Parathyroid adenoma (tissue), 2 donors: ENCODE measurements around the gene RSF1.

ENCODE experiments used
- H2AFZ ChIP-seq: fragments of 300-600 bp; sonication (generic); one replicate; pipeline ENCODE4 v1.7.0; 2017; ENCODE audit warnings: antibody characterized with exemption, mild to moderate bottlenecking
- H3K27ac ChIP-seq: fragments of 300-600 bp; sonication (generic); one replicate; pipeline ENCODE4 v1.7.0; 2017
- H3K27me3 ChIP-seq: fragments of 300-600 bp; sonication (generic); one replicate; pipeline ENCODE4 v1.7.0; 2017; ENCODE audit warnings: low read length; ENCODE audit not compliant: control insufficient read depth, insufficient read depth
- H3K36me3 ChIP-seq: fragments of 300-600 bp; sonication (generic); one replicate; pipeline ENCODE4 v1.7.0; 2017; ENCODE audit warnings: low read length; ENCODE audit not compliant: control insufficient read depth, insufficient read depth
- H3K4me1 ChIP-seq: fragments of 300-600 bp; sonication (generic); one replicate; pipeline ENCODE4 v1.7.0; 2017; ENCODE audit warnings: control low read depth
- H3K4me2 ChIP-seq: fragments of 300-600 bp; sonication (generic); one replicate; pipeline ENCODE4 v1.7.0; 2017; ENCODE audit warnings: low read length
- H3K4me3 ChIP-seq: fragments of 300-600 bp; sonication (generic); one replicate; pipeline ENCODE4 v1.7.0; 2017; ENCODE audit warnings: low read depth, low read length
- H3K79me2 ChIP-seq: fragments of 300-600 bp; sonication (generic); one replicate; pipeline ENCODE4 v1.7.0; 2017; ENCODE audit warnings: control low read depth
- H3K9ac ChIP-seq: fragments of 300-600 bp; sonication (generic); one replicate; pipeline ENCODE4 v1.7.0; 2017; ENCODE audit warnings: mild to moderate bottlenecking
- H3K9me3 ChIP-seq: fragments of 300-600 bp; sonication (generic); one replicate; pipeline ENCODE4 v1.7.0; 2017; ENCODE audit warnings: low read length; ENCODE audit not compliant: control insufficient read depth
- TF ChIP-seq, protein P1 (sequence below): fragments of 300-600 bp; sonication (generic); IDR thresholded peaks from one replicate; pipeline ENCODE4 v1.7.0; 2017; ENCODE audit warnings: antibody characterized with exemption, mild to moderate bottlenecking
- donor health status: primary hyperparathyroidism.

The RSF1 gene

DNA sequence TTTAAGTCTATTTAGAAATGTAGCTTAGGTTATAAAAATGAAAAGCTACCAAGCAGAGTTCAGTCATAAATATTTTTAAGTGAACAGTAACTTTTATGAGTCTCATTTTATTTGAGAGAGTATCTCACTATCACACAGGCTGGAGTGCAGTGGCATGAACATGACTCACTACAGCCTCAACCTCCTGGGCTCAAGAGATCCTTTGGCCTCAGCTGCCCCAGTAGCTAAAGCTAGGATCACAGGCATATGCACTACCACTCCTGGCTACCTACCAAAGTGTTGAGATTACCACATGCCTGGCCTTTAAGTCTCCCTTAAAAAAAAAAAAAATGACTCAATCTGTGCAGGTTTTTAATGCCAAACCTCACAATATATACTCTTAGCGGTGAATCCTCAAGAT is 148.3 kb downstream of the RSF1 start:
- Histone ChIP-seq H3K4me2 (no peak overlapping the region), H3K9me3 (no peaks in the 10 kb centered on the region), H3K4me3 (no peak overlapping the region), H3K9ac (no peak overlapping the region), H3K36me3 (no peaks in the 10 kb centered on the region), H3K4me1 (no peaks in the 10 kb centered on the region), H2AFZ (no peak overlapping the region), H3K27me3 (no peaks in the 10 kb centered on the region), H3K79me2 (no peaks in the 10 kb centered on the region), H3K27ac (no peak overlapping the region)
- TF ChIP-seq, protein P1, sequence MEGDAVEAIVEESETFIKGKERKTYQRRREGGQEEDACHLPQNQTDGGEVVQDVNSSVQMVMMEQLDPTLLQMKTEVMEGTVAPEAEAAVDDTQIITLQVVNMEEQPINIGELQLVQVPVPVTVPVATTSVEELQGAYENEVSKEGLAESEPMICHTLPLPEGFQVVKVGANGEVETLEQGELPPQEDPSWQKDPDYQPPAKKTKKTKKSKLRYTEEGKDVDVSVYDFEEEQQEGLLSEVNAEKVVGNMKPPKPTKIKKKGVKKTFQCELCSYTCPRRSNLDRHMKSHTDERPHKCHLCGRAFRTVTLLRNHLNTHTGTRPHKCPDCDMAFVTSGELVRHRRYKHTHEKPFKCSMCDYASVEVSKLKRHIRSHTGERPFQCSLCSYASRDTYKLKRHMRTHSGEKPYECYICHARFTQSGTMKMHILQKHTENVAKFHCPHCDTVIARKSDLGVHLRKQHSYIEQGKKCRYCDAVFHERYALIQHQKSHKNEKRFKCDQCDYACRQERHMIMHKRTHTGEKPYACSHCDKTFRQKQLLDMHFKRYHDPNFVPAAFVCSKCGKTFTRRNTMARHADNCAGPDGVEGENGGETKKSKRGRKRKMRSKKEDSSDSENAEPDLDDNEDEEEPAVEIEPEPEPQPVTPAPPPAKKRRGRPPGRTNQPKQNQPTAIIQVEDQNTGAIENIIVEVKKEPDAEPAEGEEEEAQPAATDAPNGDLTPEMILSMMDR = no peak

DNA sequence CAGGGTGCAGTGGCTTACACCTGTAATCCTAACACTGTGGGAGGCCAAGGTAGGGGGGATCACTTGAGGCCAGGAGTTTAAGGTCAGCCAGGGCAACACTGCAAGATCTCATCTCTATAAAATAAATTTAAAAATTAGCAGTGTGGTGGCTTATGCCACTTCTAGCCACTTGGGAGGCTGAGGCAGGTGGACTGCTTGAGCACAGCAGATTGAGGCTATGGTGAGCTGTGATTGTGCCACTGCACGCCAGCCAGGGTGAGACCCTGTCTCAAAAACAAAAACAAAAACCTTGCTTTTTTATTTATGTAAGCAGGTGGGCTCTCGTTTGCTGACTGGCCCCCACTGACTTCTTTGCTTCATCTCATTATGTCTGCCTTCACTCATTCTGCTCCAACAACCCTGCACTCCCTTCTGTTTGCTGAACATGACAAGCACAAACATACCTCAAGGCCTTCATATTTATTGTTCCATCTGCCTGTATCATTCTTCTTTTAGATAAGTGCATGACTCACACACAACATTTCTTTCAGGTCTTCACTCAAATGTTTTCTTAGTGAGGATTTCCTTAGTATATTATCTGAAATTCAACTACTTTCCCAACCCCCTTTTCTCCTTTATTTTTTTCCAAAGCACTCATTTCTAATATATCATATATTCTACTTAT is 150.5 kb downstream of the RSF1 start:
- TF ChIP-seq, protein P1 = no peak
- no peaks in the 10 kb centered on the region for H3K9me3 ChIP-seq
- H3K36me3 ChIP-seq = no peaks in the 10 kb centered on the region
- H3K9ac ChIP-seq = no peak overlapping the region
- no peak overlapping the region for H3K4me2 ChIP-seq
- no peaks in the 10 kb centered on the region for H3K79me2 ChIP-seq
- H2AFZ ChIP-seq = no peak overlapping the region
- no peak overlapping the region for H3K4me3 ChIP-seq
- no peak overlapping the region for H3K27ac ChIP-seq
- no peaks in the 10 kb centered on the region for H3K4me1 ChIP-seq
- H3K27me3 ChIP-seq = no peaks in the 10 kb centered on the region

DNA sequence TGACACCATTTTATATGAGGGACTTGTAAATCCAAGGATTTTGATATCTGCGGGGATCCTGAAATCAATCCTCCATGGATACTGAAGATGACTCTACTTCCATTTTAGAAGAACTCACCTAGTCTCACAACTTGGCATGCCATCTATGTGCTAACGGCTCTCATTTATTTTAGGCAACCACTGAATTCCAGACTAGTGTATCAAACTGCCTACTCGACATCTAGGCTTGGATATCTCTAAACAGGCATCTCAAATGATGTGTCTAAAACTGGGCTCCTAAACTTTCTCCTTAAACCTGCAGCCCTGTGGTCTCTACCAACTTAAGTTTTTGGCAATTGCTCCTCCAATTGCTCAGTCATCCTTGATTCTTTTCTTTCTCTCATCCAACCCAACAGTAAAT is 151.8 kb downstream of the RSF1 start:
- H3K9ac ChIP-seq = no peak overlapping the region
- no peaks in the 10 kb centered on the region for H3K79me2 ChIP-seq
- no peak overlapping the region for H2AFZ ChIP-seq
- no peak overlapping the region for H3K4me3 ChIP-seq
- no peaks in the 10 kb centered on the region for H3K9me3 ChIP-seq
- TF ChIP-seq, protein P1 = no peak
- H3K27me3 ChIP-seq = no peaks in the 10 kb centered on the region
- no peak overlapping the region for H3K27ac ChIP-seq
- no peaks in the 10 kb centered on the region for H3K36me3 ChIP-seq
- no peaks in the 10 kb centered on the region for H3K4me1 ChIP-seq
- H3K4me2 ChIP-seq = no peak overlapping the region

DNA sequence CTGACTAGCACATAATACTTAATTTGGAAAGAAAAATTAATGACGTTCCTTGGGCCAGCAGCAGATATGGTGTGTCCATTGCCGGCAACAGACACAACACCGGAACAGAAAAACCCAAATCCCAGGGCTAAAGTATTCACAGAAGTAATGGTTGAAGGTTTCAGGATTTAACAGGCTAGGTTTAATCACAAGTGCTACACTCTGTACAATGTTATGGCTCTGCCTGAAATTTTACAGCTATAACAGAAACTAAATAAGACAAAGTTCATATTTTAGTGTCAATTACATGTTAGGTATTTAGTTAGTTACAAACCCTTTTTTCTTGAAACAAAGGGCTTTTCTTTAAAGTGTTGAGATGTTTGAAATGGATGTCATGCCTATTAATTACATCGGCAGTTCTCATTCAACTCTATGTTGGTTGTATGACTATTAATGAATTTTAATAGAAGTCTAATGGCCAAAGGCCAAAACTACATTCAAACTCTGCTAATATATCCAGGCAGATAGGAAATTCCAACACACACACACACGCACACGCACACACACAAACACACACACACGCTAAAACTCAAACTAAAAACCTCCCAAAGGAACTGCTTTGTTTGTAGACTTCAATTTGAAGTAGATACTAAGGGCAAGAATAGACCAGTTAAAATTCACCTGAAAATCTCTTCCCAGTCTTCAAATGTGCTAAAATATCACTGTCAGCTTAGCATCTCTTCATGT is 155.1 kb downstream of the RSF1 start:
- H3K27me3 ChIP-seq = no peaks in the 10 kb centered on the region
- no peak overlapping the region for H2AFZ ChIP-seq
- H3K79me2 ChIP-seq = no peaks in the 10 kb centered on the region
- no peaks in the 10 kb centered on the region for H3K36me3 ChIP-seq
- H3K9ac ChIP-seq = no peak overlapping the region
- H3K27ac ChIP-seq = no peak overlapping the region
- no peak overlapping the region for H3K4me3 ChIP-seq
- no peaks in the 10 kb centered on the region for H3K4me1 ChIP-seq
- H3K4me2 ChIP-seq = no peak overlapping the region
- TF ChIP-seq, protein P1 = no peak
- H3K9me3 ChIP-seq = no peaks in the 10 kb centered on the region
